Activated CD8-positive, alpha-beta T cell treated with anti-CD3 and anti-CD28 coated beads for 36 hours (primary cell): ENCODE measurements around the gene RAPGEF5. TPM values are rescaled to one million over a fixed set of nuclear protein-coding genes. Genes with fewer than 3 reads are reported as not detected.

Experiments
- ATAC-seq: fragments of 200-7000 bp; cut with Tn5 transposase; one replicate; pipeline ENCODE4 v1.10.0; 2021; ENCODE audit warnings: mild to moderate bottlenecking, moderate library complexity
- CTCF ChIA-PET: fragments of 350-600 bp; sonication (Branson Sonifier 250); formaldehyde crosslinking; loops from one replicate; lab custom pipeline; 2021; ENCODE audit warnings: antibody characterized with exemption; lab: Charles Lee
- POLR2A ChIA-PET: fragments of 350-600 bp; sonication (Branson Sonifier 250); formaldehyde crosslinking; loops from one replicate; lab custom pipeline; 2021; ENCODE audit warnings: antibody characterized with exemption; lab: Charles Lee
- DNase-seq: peaks from one replicate; pipeline ENCODE4 v3.0.0-alpha.2; 2020
- H3K27ac Mint-ChIP-seq: one replicate; pipeline ENCODE4 v1.8.0; 2021; ENCODE audit warnings: mild to moderate bottlenecking, mixed read lengths
- H3K27me3 Mint-ChIP-seq: one replicate; pipeline ENCODE4 v1.8.0; 2021; ENCODE audit warnings: mixed read lengths
- H3K36me3 Mint-ChIP-seq: one replicate; pipeline ENCODE4 v1.8.0; 2021; ENCODE audit warnings: low read depth, mixed read lengths
- H3K4me1 Mint-ChIP-seq: one replicate; pipeline ENCODE4 v1.8.0; 2021; ENCODE audit warnings: low read depth, mixed read lengths
- H3K4me3 Mint-ChIP-seq: one replicate; pipeline ENCODE4 v1.8.0; 2021; ENCODE audit warnings: mild to moderate bottlenecking, moderate library complexity, mixed read lengths
- H3K9me3 Mint-ChIP-seq: one replicate; pipeline ENCODE4 v1.8.0; 2021; ENCODE audit warnings: mixed read lengths
- CTCF ChIP-seq: fragments of 200-600 bp; IDR thresholded peaks from one replicate; pipeline ENCODE4 v1.8.0; 2022; ENCODE audit warnings: antibody characterized with exemption, mild to moderate bottlenecking
- intact Hi-C: fragments of 100-400 bp; cut with micrococcal nuclease; formaldehyde crosslinking; loops from one replicate; pipeline ENCODE4 v1.10.0; 2022
- total RNA-seq, 2 experiments: library from RNA; stranded (reverse); gene quantifications; one replicate each; pipeline ENCODE4 v1.2.3, GENCODE V29; 2021

The RAPGEF5 gene
- total RNA-seq, 2 experiments from 2014 or later: 0.92 to 0.99 TPM

- no peak overlapping the region for H3K4me3 Mint-ChIP-seq
- H3K27me3 Mint-ChIP-seq: no peaks in the 10 kb centered on the region
- H3K27ac Mint-ChIP-seq: no peak overlapping the region
- ATAC-seq (no peak), DNase-seq (no peak)
- ChIA-PET CTCF (interaction anchor here (1.2 to 3.3 kb wide), 2 partner anchors 9 to 30 kb away, joined by 3 to 14 read pairs; no protein-coding TSS in a partner anchor), POLR2A (interaction anchor here (0.5 kb wide), 1 partner anchor 43 kb away, joined by 3 read pairs; no protein-coding TSS in a partner anchor)
- no peaks in the 10 kb centered on the region for H3K9me3 Mint-ChIP-seq
- TF ChIP-seq CTCF: no peak
- intact Hi-C loops: no loop called here
- no peaks in the 10 kb centered on the region for H3K4me1 Mint-ChIP-seq
- no peaks in the 10 kb centered on the region for H3K36me3 Mint-ChIP-seq
Measured at GRCh38 chr7:22141355-22141754, 215.6 kb downstream of the RAPGEF5 start.

GRCh38 chr7:22140578-22140977 lies 216.4 kb downstream of the RAPGEF5 start:
- intact Hi-C loops: no loop called here
- no peaks in the 10 kb centered on the region for H3K9me3 Mint-ChIP-seq
- no peak overlapping the region for H3K4me3 Mint-ChIP-seq
- H3K27ac Mint-ChIP-seq: no peak overlapping the region
- no peaks in the 10 kb centered on the region for H3K4me1 Mint-ChIP-seq
- H3K36me3 Mint-ChIP-seq: no peaks in the 10 kb centered on the region
- no peak for TF ChIP-seq CTCF
- DNase-seq (no peak), ATAC-seq (no peak)
- ChIA-PET POLR2A (interaction anchor here (0.6 kb wide), 1 partner anchor 9 kb away, joined by 5 read pairs; no protein-coding TSS in a partner anchor), CTCF (interaction anchor here (0.5 to 3.3 kb wide), 3 partner anchors 8 to 171 kb away, joined by 3 to 14 read pairs (median 3); no protein-coding TSS in a partner anchor)
- no peaks in the 10 kb centered on the region for H3K27me3 Mint-ChIP-seq

GRCh38 chr7:22138886-22139285 lies 218.1 kb downstream of the RAPGEF5 start:
- no peaks in the 10 kb centered on the region for H3K36me3 Mint-ChIP-seq
- no peaks in the 10 kb centered on the region for H3K9me3 Mint-ChIP-seq
- DNase-seq (no peak), ATAC-seq (no peak)
- ChIA-PET CTCF (no interaction called here), POLR2A (no interaction called here)
- H3K27ac Mint-ChIP-seq: no peak overlapping the region
- H3K4me1 Mint-ChIP-seq: no peaks in the 10 kb centered on the region
- H3K4me3 Mint-ChIP-seq: no peak overlapping the region
- TF ChIP-seq CTCF: no peak
- no peaks in the 10 kb centered on the region for H3K27me3 Mint-ChIP-seq
- intact Hi-C loops: no loop called here

GRCh38 chr7:22138106-22138505 lies 218.8 kb downstream of the RAPGEF5 start:
- Mint-ChIP-seq H3K4me3 (no peak overlapping the region), H3K27ac (no peak overlapping the region), H3K27me3 (no peaks in the 10 kb centered on the region), H3K9me3 (no peaks in the 10 kb centered on the region), H3K4me1 (no peaks in the 10 kb centered on the region), H3K36me3 (no peaks in the 10 kb centered on the region)
- POLR2A ChIA-PET: interaction anchor here (0.6 kb wide), 1 partner anchor 46 kb away, joined by 3 read pairs; no protein-coding TSS in a partner anchor
- no peak for TF ChIP-seq CTCF
- intact Hi-C loops: no loop called here
- no peak for ATAC-seq
- CTCF ChIA-PET: no interaction called here
- DNase-seq: no peak

- Mint-ChIP-seq H3K27ac (no peak overlapping the region), H3K27me3 (no peaks in the 10 kb centered on the region), H3K9me3 (no peaks in the 10 kb centered on the region), H3K4me1 (no peaks in the 10 kb centered on the region), H3K36me3 (no peaks in the 10 kb centered on the region), H3K4me3 (no peak overlapping the region)
- intact Hi-C loops: no loop called here
- no peak for DNase-seq
- ChIA-PET CTCF (no interaction called here), POLR2A (no interaction called here)
- no peak for TF ChIP-seq CTCF
- ATAC-seq: no peak
Measured at GRCh38 chr7:22137466-22137865, 219.5 kb downstream of the RAPGEF5 start.
